CD4-positive, alpha-beta memory T cell (primary cell): ENCODE measurements around the gene GRIN1. TPM values are rescaled to one million over a fixed set of nuclear protein-coding genes. Genes with fewer than 3 reads are reported as not detected.

Experiments used
- CTCF ChIA-PET: fragments of 350-600 bp; sonication (Branson Sonifier 250); formaldehyde crosslinking; loops from one replicate; lab custom pipeline; 2021; ENCODE audit warnings: inconsistent platforms; ENCODE audit not compliant: partially characterized antibody; lab: Charles Lee
- POLR2A ChIA-PET: fragments of 350-600 bp; sonication (Branson Sonifier 250); formaldehyde crosslinking; loops from one replicate; lab custom pipeline; 2021; ENCODE audit not compliant: partially characterized antibody; lab: Charles Lee
- DNase-seq, 5 donors: peaks; one replicate each; pipeline versions ENCODE4 v3.0.0 to v3.0.0-alpha.2; 2020 to 2022; ENCODE audit warnings: mixed read lengths in 1 of 5
- H3K27ac ChIP-seq: one replicate; pipeline ENCODE4 v1.7.0; 2013; ENCODE audit warnings: low read depth, low read length
- H3K27me3 ChIP-seq: 2 replicates; pipeline ENCODE4 v1.7.0; 2013; ENCODE audit warnings: mild to moderate bottlenecking, low read length, moderate library complexity; ENCODE audit not compliant: insufficient read depth
- H3K36me3 ChIP-seq: 2 replicates; pipeline ENCODE4 v1.7.0; 2013; ENCODE audit warnings: mild to moderate bottlenecking, low read length, moderate library complexity; ENCODE audit not compliant: insufficient read depth
- H3K4me1 ChIP-seq: 2 replicates; pipeline ENCODE4 v1.7.0; 2013; ENCODE audit warnings: mild to moderate bottlenecking, low read length, moderate library complexity; ENCODE audit not compliant: insufficient read depth
- H3K4me3 ChIP-seq, 2 donors: one replicate each; pipeline ENCODE4 v1.7.0; 2013; ENCODE audit warnings: low read length in 2 of 2, mild to moderate bottlenecking in 1 of 2
- H3K9me3 ChIP-seq, 2 donors: one replicate each; pipeline ENCODE4 v1.7.0; 2013; ENCODE audit warnings: low read length in 2 of 2, control low read depth in 1 of 2; ENCODE audit not compliant: control insufficient read depth in 1 of 2
- H3K27ac Mint-ChIP-seq, 7 donors: one replicate each; pipeline ENCODE4 v1.8.0; 2020 to 2021; ENCODE audit warnings: mixed read lengths in 7 of 7, mild to moderate bottlenecking in 6 of 7, inconsistent platforms in 3 of 7, moderate library complexity in 3 of 7
- H3K27me3 Mint-ChIP-seq, 2 donors: one replicate each; pipeline ENCODE4 v1.8.0; 2020 to 2021; ENCODE audit warnings: mixed read lengths in 2 of 2
- H3K36me3 Mint-ChIP-seq, 2 donors: one replicate each; pipeline ENCODE4 v1.8.0; 2020 to 2021; ENCODE audit warnings: mixed read lengths in 2 of 2, inconsistent platforms in 1 of 2, mild to moderate bottlenecking in 1 of 2
- H3K4me1 Mint-ChIP-seq, 4 donors: one replicate each; pipeline ENCODE4 v1.8.0; 2020 to 2021; ENCODE audit warnings: mixed read lengths in 4 of 4, mild to moderate bottlenecking in 1 of 4
- H3K4me3 Mint-ChIP-seq, 8 donors: one replicate each; pipeline ENCODE4 v1.8.0; 2020 to 2021; ENCODE audit warnings: mixed read lengths in 8 of 8, mild to moderate bottlenecking in 7 of 8, moderate library complexity in 6 of 8, inconsistent platforms in 3 of 8
- H3K9me3 Mint-ChIP-seq, 8 donors: one replicate each; pipeline ENCODE4 v1.8.0; 2020 to 2021; ENCODE audit warnings: mixed read lengths in 8 of 8, mild to moderate bottlenecking in 5 of 8, inconsistent platforms in 3 of 8, moderate library complexity in 1 of 8
- intact Hi-C: fragments of 100-400 bp; cut with micrococcal nuclease; formaldehyde crosslinking; loops from one replicate; pipeline ENCODE4 v1.15.1; 2023
- polyA plus RNA-seq, 2 donors: library from polyadenylated mRNA; unstranded; fragments of 300-500 nt; fragmentation: Illumina TruSeq; gene quantifications; one replicate each; pipeline ENCODE4 v1.2.3, GENCODE V29; 2021
- total RNA-seq, 2 experiments: library from RNA; stranded (reverse); gene quantifications; one replicate each; pipeline ENCODE4 v1.2.3, GENCODE V29; 2021

GRIN1 gene
- total and polyA plus RNA-seq, 4 experiments from 2014 or later, result not detected

GRCh38 chr9:137136881-137137607 is 1.9 kb upstream of the GRIN1 start:
- H3K36me3 ChIP-seq, result no peaks in the 10 kb centered on the region
- H3K4me1 ChIP-seq, result no peaks in the 10 kb centered on the region
- H3K4me1 Mint-ChIP-seq, result peaks cover 2 to 5% (median 5%) of the 10 kb centered on the region in 4 donors
- CTCF ChIA-PET, result no interaction called here
- POLR2A ChIA-PET, result no interaction called here
- no peaks in the 10 kb centered on the region for H3K36me3 Mint-ChIP-seq
- no peaks in the 10 kb centered on the region for H3K9me3 ChIP-seq
- peaks cover 34% of the 10 kb centered on the region for H3K27me3 ChIP-seq
- DNase-seq, result no peak
- no peak overlapping the region for H3K4me3 Mint-ChIP-seq
- no peak overlapping the region for H3K27ac Mint-ChIP-seq
- peaks cover 33 to 40% of the 10 kb centered on the region in 2 donors for H3K27me3 Mint-ChIP-seq
- H3K27ac ChIP-seq, result no peak overlapping the region
- intact Hi-C loops, result no loop called here
- H3K9me3 Mint-ChIP-seq, result peaks cover 0 to 5% (median under 1%) of the 10 kb centered on the region in 8 donors
- H3K4me3 ChIP-seq, result no peak overlapping the region

GRCh38 chr9:137138058-137138721 is 764 bp upstream of the GRIN1 start:
- H3K9me3 Mint-ChIP-seq, result peaks cover 0 to 5% (median under 1%) of the 10 kb centered on the region in 8 donors
- no peak for DNase-seq
- H3K27me3 Mint-ChIP-seq, result peaks cover 37 to 43% of the 10 kb centered on the region in 2 donors
- CTCF ChIA-PET, result interaction anchor here (1.0 kb wide), 1 partner anchor 9 kb away, joined by 3 read pairs; no protein-coding TSS in a partner anchor
- no peaks in the 10 kb centered on the region for H3K36me3 ChIP-seq
- H3K4me3 Mint-ChIP-seq, result no peak overlapping the region
- peaks cover 3 to 5% (median 5%) of the 10 kb centered on the region in 4 donors for H3K4me1 Mint-ChIP-seq
- H3K9me3 ChIP-seq, result no peaks in the 10 kb centered on the region
- no peaks in the 10 kb centered on the region for H3K36me3 Mint-ChIP-seq
- no peaks in the 10 kb centered on the region for H3K4me1 ChIP-seq
- POLR2A ChIA-PET, result interaction anchor here (1.0 kb wide), 1 partner anchor 11 kb away, joined by 5 read pairs; no protein-coding TSS in a partner anchor
- H3K27me3 ChIP-seq, result peaks cover 34% of the 10 kb centered on the region
- intact Hi-C loops, result no loop called here
- H3K27ac Mint-ChIP-seq, result peak overlapping the region in 2 of 7 donors; percentile 38 to 75
- no peak overlapping the region for H3K4me3 ChIP-seq
- H3K27ac ChIP-seq, result no peak overlapping the region

- no peak overlapping the region for H3K27ac ChIP-seq
- H3K9me3 ChIP-seq, result no peaks in the 10 kb centered on the region
- intact Hi-C loops, result no loop called here
- no peaks in the 10 kb centered on the region for H3K4me1 ChIP-seq
- peaks cover 41 to 44% of the 10 kb centered on the region in 2 donors for H3K27me3 Mint-ChIP-seq
- H3K27me3 ChIP-seq, result peaks cover 34% of the 10 kb centered on the region
- no peak overlapping the region for H3K4me3 Mint-ChIP-seq
- no peak overlapping the region for H3K4me3 ChIP-seq
- H3K36me3 ChIP-seq, result no peaks in the 10 kb centered on the region
- H3K9me3 Mint-ChIP-seq, result peaks cover 0 to 5% (median 0%) of the 10 kb centered on the region in 8 donors
- POLR2A ChIA-PET, result no interaction called here
- no peak overlapping the region for H3K27ac Mint-ChIP-seq
- H3K36me3 Mint-ChIP-seq, result no peaks in the 10 kb centered on the region
- H3K4me1 Mint-ChIP-seq, result peaks cover 3 to 5% (median 5%) of the 10 kb centered on the region in 4 donors
- no peak for DNase-seq
- CTCF ChIA-PET, result no interaction called here
Measured at GRCh38 chr9:137139468-137140150, 655 bp downstream of the GRIN1 start.

- H3K9me3 ChIP-seq, result no peaks in the 10 kb centered on the region
- Mint-ChIP-seq H3K36me3 (no peaks in the 10 kb centered on the region), H3K27me3 (peaks cover 41 to 44% of the 10 kb centered on the region in 2 donors), H3K4me3 (peak overlapping the region in 2 of 8 donors; percentile 7 to 15), H3K4me1 (peaks cover 3 to 5% (median 5%) of the 10 kb centered on the region in 4 donors), H3K9me3 (peaks cover 0 to 5% (median 0%) of the 10 kb centered on the region in 8 donors), H3K27ac (no peak overlapping the region)
- intact Hi-C loops, result no loop called here
- H3K27me3 ChIP-seq, result peaks cover 34% of the 10 kb centered on the region
- H3K27ac ChIP-seq, result no peak overlapping the region
- H3K4me3 ChIP-seq, result no peak overlapping the region
- POLR2A ChIA-PET, result no interaction called here
- no peaks in the 10 kb centered on the region for H3K36me3 ChIP-seq
- CTCF ChIA-PET, result no interaction called here
- no peaks in the 10 kb centered on the region for H3K4me1 ChIP-seq
- no peak for DNase-seq
Measured at GRCh38 chr9:137140151-137141012, 1.4 kb downstream of the GRIN1 start.

GRCh38 chr9:137141050-137141810 is 2.3 kb downstream of the GRIN1 start:
- Mint-ChIP-seq H3K9me3 (peaks cover 0 to 5% (median 0%) of the 10 kb centered on the region in 8 donors), H3K27ac (no peak overlapping the region), H3K36me3 (no peaks in the 10 kb centered on the region), H3K27me3 (peaks cover 35 to 38% of the 10 kb centered on the region in 2 donors), H3K4me1 (peaks cover 0 to 4% (median 4%) of the 10 kb centered on the region in 4 donors), H3K4me3 (no peak overlapping the region)
- H3K27me3 ChIP-seq, result peaks cover 34% of the 10 kb centered on the region
- no peak overlapping the region for H3K4me3 ChIP-seq
- no peak overlapping the region for H3K27ac ChIP-seq
- no peaks in the 10 kb centered on the region for H3K9me3 ChIP-seq
- no peaks in the 10 kb centered on the region for H3K36me3 ChIP-seq
- ChIA-PET POLR2A (no interaction called here), CTCF (no interaction called here)
- no peaks in the 10 kb centered on the region for H3K4me1 ChIP-seq
- intact Hi-C loops, result no loop called here
- no peak for DNase-seq
